Stimulated activated CD4-positive, alpha-beta T cell treated with anti-CD3 and anti-CD28 coated beads, Interleukin-12 subunit alpha, Interleukin-12 subunit beta, amount 100 ng/mL, for 48 hours (primary cell): ENCODE measurements around the gene CKLF.
"Not testable (repeated sequence)": the region's sequence is repeated elsewhere in the genome, so short reads cannot be mapped to it uniquely, and the experiment has no call there.

Experiments used
- DNase-seq, 3 donors: peaks; one replicate each; pipeline ENCODE4 v3.0.0-alpha.2; 2020; ENCODE audit warnings: low read depth in 2 of 3, low spot score in 1 of 3

Gene CKLF

GRCh38 chr16:66596559-66596958, 44.2 kb downstream of the CKLF start:
- not testable (repeated sequence) for DNase-seq

- DNase-seq, result no peak
These were observed 44.8 kb downstream of the CKLF start for GRCh38 chr16:66596986-66597848.

GRCh38 chr16:66598111-66598510, 45.7 kb downstream of the CKLF start:
- DNase-seq, result no peak

GRCh38 chr16:66599726-66600125, 47.4 kb downstream of the CKLF start:
- no peak for DNase-seq

- DNase-seq, result no peak
These were observed 48.1 kb downstream of the CKLF start for GRCh38 chr16:66600477-66600876.

- DNase-seq, result no peak
These were observed 49.1 kb downstream of the CKLF start for GRCh38 chr16:66601471-66601870.

GRCh38 chr16:66603537-66604375, 51.4 kb downstream of the CKLF start:
- peak; percentile 45 to 51 (median 47) for DNase-seq

GRCh38 chr16:66604376-66605176, 52.2 kb downstream of the CKLF start, which contains the start of gene CMTM3:
Gene CMTM3 (plus strand): TSS chr16:66604704. CDS start chr16:66604806, 102 bp downstream.
- DNase-seq, result peak; percentile 40 to 76 (median 71)

GRCh38 chr16:66605177-66605978, 53.0 kb downstream of the CKLF start:
- no peak for DNase-seq

- no peak for DNase-seq
These were observed 53.8 kb downstream of the CKLF start for GRCh38 chr16:66605979-66606751.

- peak; percentile 80 to 85 (median 80) for DNase-seq
These were observed 56.1 kb downstream of the CKLF start for GRCh38 chr16:66608241-66609138.

GRCh38 chr16:66609139-66609510, 56.7 kb downstream of the CKLF start:
- no peak for DNase-seq

GRCh38 chr16:66610111-66610820, 57.9 kb downstream of the CKLF start:
- no peak for DNase-seq

GRCh38 chr16:66611911-66612310, 59.5 kb downstream of the CKLF start:
- not testable (repeated sequence) for DNase-seq

- no peak for DNase-seq
These were observed 60.0 kb downstream of the CKLF start for GRCh38 chr16:66612422-66612821.

GRCh38 chr16:66614161-66614802, 61.9 kb downstream of the CKLF start:
- no peak for DNase-seq
